Activated CD8-positive, alpha-beta T cell treated with anti-CD3 and anti-CD28 coated beads for 36 hours (primary cell): ENCODE data around the gene SYK. TPM values are rescaled to one million over a fixed set of nuclear protein-coding genes. Genes with fewer than 3 reads are reported as not detected.

Experiments used
- ATAC-seq: fragments of 200-7000 bp; cut with Tn5 transposase; one replicate; pipeline ENCODE4 v1.10.0; 2021; ENCODE audit warnings: mild to moderate bottlenecking, moderate library complexity
- CTCF ChIA-PET: fragments of 350-600 bp; sonication (Branson Sonifier 250); formaldehyde crosslinking; loops from one replicate; lab custom pipeline; 2021; ENCODE audit warnings: antibody characterized with exemption; lab: Charles Lee
- POLR2A ChIA-PET: fragments of 350-600 bp; sonication (Branson Sonifier 250); formaldehyde crosslinking; loops from one replicate; lab custom pipeline; 2021; ENCODE audit warnings: antibody characterized with exemption; lab: Charles Lee
- DNase-seq: peaks from one replicate; pipeline ENCODE4 v3.0.0-alpha.2; 2020
- H3K27ac Mint-ChIP-seq: one replicate; pipeline ENCODE4 v1.8.0; 2021; ENCODE audit warnings: mild to moderate bottlenecking, mixed read lengths
- H3K27me3 Mint-ChIP-seq: one replicate; pipeline ENCODE4 v1.8.0; 2021; ENCODE audit warnings: mixed read lengths
- H3K36me3 Mint-ChIP-seq: one replicate; pipeline ENCODE4 v1.8.0; 2021; ENCODE audit warnings: low read depth, mixed read lengths
- H3K4me1 Mint-ChIP-seq: one replicate; pipeline ENCODE4 v1.8.0; 2021; ENCODE audit warnings: low read depth, mixed read lengths
- H3K4me3 Mint-ChIP-seq: one replicate; pipeline ENCODE4 v1.8.0; 2021; ENCODE audit warnings: mild to moderate bottlenecking, moderate library complexity, mixed read lengths
- H3K9me3 Mint-ChIP-seq: one replicate; pipeline ENCODE4 v1.8.0; 2021; ENCODE audit warnings: mixed read lengths
- CTCF ChIP-seq: fragments of 200-600 bp; IDR thresholded peaks from one replicate; pipeline ENCODE4 v1.8.0; 2022; ENCODE audit warnings: antibody characterized with exemption, mild to moderate bottlenecking
- intact Hi-C: fragments of 100-400 bp; cut with micrococcal nuclease; formaldehyde crosslinking; loops from one replicate; pipeline ENCODE4 v1.10.0; 2022
- total RNA-seq, 2 experiments: library from RNA; stranded (reverse); gene quantifications; one replicate each; pipeline ENCODE4 v1.2.3, GENCODE V29; 2021

Gene SYK
- total RNA-seq, 2 experiments from 2014 or later: 0.20 to 0.56 TPM

GRCh38 chr9:90858457-90858901 lies 56.9 kb downstream of the SYK start:
- intact Hi-C loops: no loop called here
- no peak for DNase-seq

GRCh38 chr9:90860382-90860781 lies 58.8 kb downstream of the SYK start:
- TF ChIP-seq CTCF: no peak
- Mint-ChIP-seq H3K4me1 (peaks cover 15% of the 10 kb centered on the region), H3K4me3 (no peak overlapping the region), H3K36me3 (no peaks in the 10 kb centered on the region), H3K27ac (no peak overlapping the region), H3K9me3 (no peaks in the 10 kb centered on the region), H3K27me3 (no peaks in the 10 kb centered on the region)
- DNase-seq (no peak), ATAC-seq (no peak)
- POLR2A ChIA-PET: no interaction called here
- CTCF ChIA-PET: interaction anchor here (1.9 kb wide), 1 partner anchor 10 kb away, joined by 5 read pairs; no protein-coding TSS in a partner anchor
- intact Hi-C loops: no loop called here

More at GRCh38 chr9:90858457-90858901, 56.9 kb downstream of the SYK start:
- no peak overlapping the region for H3K27ac Mint-ChIP-seq
- no peak overlapping the region for H3K4me3 Mint-ChIP-seq
- CTCF ChIA-PET: interaction anchor here (0.7 kb wide), 1 partner anchor 29 kb away, joined by 3 read pairs; no protein-coding TSS in a partner anchor
- no peaks in the 10 kb centered on the region for H3K27me3 Mint-ChIP-seq
- ATAC-seq: no peak
- no peaks in the 10 kb centered on the region for H3K9me3 Mint-ChIP-seq
- H3K4me1 Mint-ChIP-seq: peaks cover 7% of the 10 kb centered on the region
- POLR2A ChIA-PET: no interaction called here
- no peaks in the 10 kb centered on the region for H3K36me3 Mint-ChIP-seq
- TF ChIP-seq CTCF: no peak

- TF ChIP-seq CTCF: no peak
- POLR2A ChIA-PET: no interaction called here
- Mint-ChIP-seq H3K4me1 (peaks cover 15% of the 10 kb centered on the region), H3K36me3 (no peaks in the 10 kb centered on the region), H3K4me3 (no peak overlapping the region), H3K27ac (no peak overlapping the region), H3K27me3 (no peaks in the 10 kb centered on the region), H3K9me3 (no peaks in the 10 kb centered on the region)
- CTCF ChIA-PET: interaction anchor here (1.9 kb wide), 1 partner anchor 9 kb away, joined by 5 read pairs; no protein-coding TSS in a partner anchor
- DNase-seq (no peak), ATAC-seq (no peak)
- intact Hi-C loops: no loop called here
Measured at GRCh38 chr9:90860826-90861225, 59.2 kb downstream of the SYK start.

GRCh38 chr9:90861380-90861779 lies 59.8 kb downstream of the SYK start:
- POLR2A ChIA-PET: no interaction called here
- H3K36me3 Mint-ChIP-seq: no peaks in the 10 kb centered on the region
- no peaks in the 10 kb centered on the region for H3K27me3 Mint-ChIP-seq
- CTCF ChIA-PET: interaction anchor here (1.2 kb wide), 1 partner anchor 9 kb away, joined by 6 read pairs; no protein-coding TSS in a partner anchor
- DNase-seq (no peak), ATAC-seq (no peak)
- no peak overlapping the region for H3K27ac Mint-ChIP-seq
- no peak for TF ChIP-seq CTCF
- no peaks in the 10 kb centered on the region for H3K9me3 Mint-ChIP-seq
- H3K4me3 Mint-ChIP-seq: no peak overlapping the region
- intact Hi-C loops: no loop called here
- H3K4me1 Mint-ChIP-seq: peaks cover 15% of the 10 kb centered on the region

GRCh38 chr9:90861826-90862740 lies 60.5 kb downstream of the SYK start:
- ATAC-seq: no peak
- H3K9me3 Mint-ChIP-seq: no peaks in the 10 kb centered on the region
- no peak overlapping the region for H3K4me3 Mint-ChIP-seq
- no peak overlapping the region for H3K27ac Mint-ChIP-seq
- no peaks in the 10 kb centered on the region for H3K27me3 Mint-ChIP-seq
- no peak for TF ChIP-seq CTCF
- H3K4me1 Mint-ChIP-seq: peaks cover 14% of the 10 kb centered on the region
- H3K36me3 Mint-ChIP-seq: no peaks in the 10 kb centered on the region
- DNase-seq: no peak
- ChIA-PET POLR2A (no interaction called here), CTCF (interaction anchor here (1.2 kb wide), 1 partner anchor 9 kb away, joined by 6 read pairs; no protein-coding TSS in a partner anchor)
- intact Hi-C loops: no loop called here
